ENCODE measurements around the gene NRP1.

- TF ChIP-seq CTCF (IDR thresholded peaks at IDR 0.05) = no peak
- TF ChIP-seq POLR2A (IDR thresholded peaks at IDR 0.05) = no peak
Observed at GRCh38 chr10:33227489-33227888, 107.0 kb downstream of the NRP1 start.

All from lower leg skin (tissue), 3 donors.